Measurements from ENCODE around the gene RTN4R. TPM values are rescaled to one million over a fixed set of nuclear protein-coding genes. Genes with fewer than 3 reads are reported as not detected.

RTN4R gene
- total and polyA plus RNA-seq, 2 of the 8 experiments (the other 6 are each of a cell fraction or from before 2014, with no cell fraction given), result 21.8 to 41.3 TPM

DNA sequence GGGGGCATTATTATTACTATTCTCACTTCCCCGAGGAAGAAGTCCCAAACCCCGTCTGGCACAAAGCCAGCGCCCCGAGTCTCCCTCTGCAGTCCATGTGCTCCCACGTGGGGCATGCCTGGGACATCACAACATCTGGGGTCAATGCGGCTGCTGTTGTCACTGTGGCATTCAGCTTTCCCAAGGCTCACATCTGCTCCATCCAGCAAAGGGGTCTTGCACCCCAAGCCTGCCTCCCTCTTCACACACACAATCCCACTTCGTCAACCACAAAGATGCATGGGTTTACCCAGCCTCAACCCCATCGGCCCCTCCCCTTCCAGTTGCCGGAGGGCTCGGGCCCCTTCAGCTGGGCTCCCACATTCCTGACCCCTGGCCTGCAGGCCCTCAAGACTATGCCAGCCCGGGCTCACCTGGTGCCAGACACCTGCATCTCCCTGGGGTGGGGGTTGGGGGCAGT lies 23.5 kb upstream of the RTN4R start:
- no peak for TF ChIP-seq EP300 (IDR thresholded peaks at IDR 0.05; ENCODE audit: borderline replicate concordance in 1 of 2, low read depth in 2 of 2, low read length in 2 of 2)
- TF ChIP-seq CBX8 (IDR thresholded peaks at IDR 0.05; ENCODE audit: borderline replicate concordance, low read depth, low read length), result no peak
- no peak for TF ChIP-seq BACH1 (IDR thresholded peaks at IDR 0.05; ENCODE audit: low read length)
- TF ChIP-seq RBBP5 (IDR thresholded peaks at IDR 0.05; ENCODE audit: borderline replicate concordance, low read depth, low read length), result no peak
- TF ChIP-seq KDM1A (IDR thresholded peaks at IDR 0.05; ENCODE audit: borderline replicate concordance, low read length), result no peak
- no peak for TF ChIP-seq NRF1 (IDR thresholded peaks at IDR 0.05; ENCODE audit: low read depth, low read length)
- Histone ChIP-seq H3K4me1 (replicated peaks in 1 of 4; ENCODE audit: control insufficient read depth in 3 of 4, insufficient read depth in 4 of 4, low read length in 3 of 4) (peaks cover 0 to 5% (median under 1%) of the 10 kb centered on the region in 4 experiments; a peak in 2 of 7 replicates), H2AK5ac (ENCODE audit: low read depth, low read length) (no peak overlapping the region), H2BK15ac (ENCODE audit: low read length) (no peak overlapping the region), H2BK12ac (ENCODE audit: low read depth, low read length) (no peak overlapping the region), H3K4me3 (ENCODE audit: extremely low read depth in 1 of 4, insufficient read depth in 2 of 4, low read depth in 3 of 4, low read length in 4 of 4) (no peak overlapping the region), H3K36me3 (ENCODE audit: control insufficient read depth in 2 of 4, insufficient read depth in 4 of 4, low read length in 3 of 4) (no peaks in the 10 kb centered on the region), H4K5ac (ENCODE audit: insufficient read length, low read depth, low read length) (no peak overlapping the region), H2BK120ac (replicated peaks; ENCODE audit: low read depth, low read length) (no peak overlapping the region), H3K18ac (ENCODE audit: extremely low read depth, low read length) (no peak overlapping the region), H2BK5ac (ENCODE audit: low read depth, low read length) (no peak overlapping the region), H4K8ac (ENCODE audit: extremely low read depth, insufficient read depth, low read length) (no peak overlapping the region), H3K79me2 (ENCODE audit: control insufficient read depth in 1 of 2, insufficient read depth in 2 of 2, low read length in 2 of 2) (no peaks in the 10 kb centered on the region), H4K91ac (replicated peaks; ENCODE audit: insufficient read length, low read length) (no peak overlapping the region), H3K23ac (ENCODE audit: insufficient read length) (no peak overlapping the region), H3K9me3 (ENCODE audit: insufficient read depth in 2 of 2, low read depth in 1 of 2, low read length in 1 of 2) (no peaks in the 10 kb centered on the region), H3K9ac (replicated peaks in 1 of 4; ENCODE audit: extremely low read depth in 1 of 4, low read depth in 3 of 4, low read length in 3 of 4) (no peak overlapping the region), H3K4me2 (ENCODE audit: insufficient read depth in 1 of 2, low read depth in 2 of 2, low read length in 2 of 2) (no peak overlapping the region), H3K27me3 (replicated peaks in 1 of 4; ENCODE audit: control insufficient read depth in 3 of 4, extremely low read depth in 1 of 4, insufficient read depth in 3 of 4, low read length in 3 of 4) (0 out of 7 replicates have a peak, but pooled peaks cover 0 to 2% (median under 1%) of the 10 kb centered on the region in 4 experiments), H3K4ac (replicated peaks; ENCODE audit: insufficient read length, low read depth, low read length) (peak overlapping the region; percentile 85), H3K23me2 (ENCODE audit: low read depth, low read length) (no peaks in the 10 kb centered on the region), H3K56ac (replicated peaks; ENCODE audit: insufficient read length, low read depth, low read length) (no peak overlapping the region), H3K14ac (ENCODE audit: insufficient read length) (no peak overlapping the region), H3K27ac (ENCODE audit: low read depth, low read length) (no peak overlapping the region), H4K20me1 (replicated peaks in 1 of 2; ENCODE audit: control insufficient read depth in 1 of 2, insufficient read depth in 2 of 2, low read length in 2 of 2) (no peaks in the 10 kb centered on the region), H2BK20ac (ENCODE audit: low read length) (no peak overlapping the region), H3K79me1 (ENCODE audit: low read depth, low read length) (no peaks in the 10 kb centered on the region), H2AFZ (ENCODE audit: low read length) (no peak overlapping the region)
- 90% methylated on average over 9 of the region's 11 CpGs; no CpG with 5 or more reads in 1 of the 2 experiments for WGBS, 2 experiments (ENCODE audit: extremely low coverage in 1 of 2, insufficient coverage in 1 of 2, insufficient read length in 1 of 2, insufficient replicate concordance in 2 of 2, low coverage in 1 of 2, low lambda C conversion rate in 2 of 2, missing lambda C conversion rate in 1 of 2)
- FAIRE-seq, result no peak
- CTCF ChIA-PET (ENCODE audit: partially characterized antibody), result interaction anchor here (0.8 to 11.5 kb wide), 7 partner anchors 26 to 165 kb away, joined by 3 to 98 read pairs (median 4); no protein-coding TSS in a partner anchor
- DNase-seq (ENCODE audit: low read depth in 1 of 2, low spot score in 2 of 2), result no peak
- POLR2A ChIA-PET (ENCODE audit: partially characterized antibody), result interaction anchor here (1.1 to 1.2 kb wide), 3 partner anchors 8 to 28 kb away, joined by 3 read pairs; partner anchors contain the start of gene DGCR6L

All from H1 (cell line).